Measurements from ENCODE around the gene JHY.

GRCh38 chr11:122979815-122980595, 97.4 kb downstream of the JHY start:
- no peak for TF ChIP-seq CTCF (IDR thresholded peaks at IDR 0.05)
- no peak for TF ChIP-seq POLR2A (IDR thresholded peaks at IDR 0.05)

Measured in lower leg skin (tissue), 3 donors.